ENCODE data around the gene NOP16. TPM values are rescaled to one million over a fixed set of nuclear protein-coding genes. Genes with fewer than 3 reads are reported as not detected.

Gene NOP16
- total RNA-seq, 4 donors from 2014 or later: 21.6 to 43.5 (median 33.9) TPM

DNA sequence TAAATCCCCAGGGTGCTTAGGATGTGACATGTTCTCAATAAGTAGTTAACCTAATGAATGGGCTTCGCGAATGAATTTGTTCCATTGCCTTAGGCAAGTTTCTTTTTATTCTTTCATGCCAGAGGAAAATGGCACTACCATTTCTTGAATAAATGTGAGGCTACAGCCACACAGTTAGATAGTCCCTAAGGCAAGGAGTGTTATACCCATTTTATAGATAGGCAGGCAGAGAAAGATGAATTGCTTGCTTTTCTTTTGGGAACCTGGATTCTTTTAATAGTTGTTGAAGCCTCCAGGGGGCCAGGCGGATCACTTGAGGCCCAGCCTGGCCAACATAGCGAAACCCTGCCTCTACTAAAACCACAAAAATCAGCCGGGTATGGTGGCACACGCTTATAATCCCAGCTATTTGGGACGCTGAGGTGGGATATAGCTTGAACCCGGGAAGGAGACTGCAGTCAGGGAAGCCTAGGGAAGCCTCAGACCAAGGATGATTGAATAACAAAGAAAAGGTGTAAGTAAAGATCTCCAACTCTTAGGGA lies 943 bp downstream of the NOP16 start:
- Histone ChIP-seq H3K27ac (peak overlapping the region; percentile 92 to 98 (median 96)), H3K36me3 (peaks cover 0 to 59% of the 10 kb centered on the region in 2 donors), H3K27me3 (no peaks in the 10 kb centered on the region), H3K9me3 (no peaks in the 10 kb centered on the region), H3K4me3 (peak overlapping the region; percentile 76 to 95 (median 86)), H3K4me1 (peaks cover 35 to 47% of the 10 kb centered on the region in 2 donors)
- intact Hi-C loops (cut with DNase I; ENCODE audit: low total_unique reads) (loop anchor here (10.0 kb wide), 3 partner anchors 257 to 1157 kb away; partner anchors contain the start of genes TSPAN17 and ZNF346), in situ Hi-C loops (cut with MboI; ENCODE audit: low sequenced_read_pairs in 4 of 4) (no loop called here)
- DNase-seq (no peak), ATAC-seq (no peak)
- TF ChIP-seq POLR2A (IDR thresholded peaks at IDR 0.05): no peak
- TF ChIP-seq, protein P1, sequence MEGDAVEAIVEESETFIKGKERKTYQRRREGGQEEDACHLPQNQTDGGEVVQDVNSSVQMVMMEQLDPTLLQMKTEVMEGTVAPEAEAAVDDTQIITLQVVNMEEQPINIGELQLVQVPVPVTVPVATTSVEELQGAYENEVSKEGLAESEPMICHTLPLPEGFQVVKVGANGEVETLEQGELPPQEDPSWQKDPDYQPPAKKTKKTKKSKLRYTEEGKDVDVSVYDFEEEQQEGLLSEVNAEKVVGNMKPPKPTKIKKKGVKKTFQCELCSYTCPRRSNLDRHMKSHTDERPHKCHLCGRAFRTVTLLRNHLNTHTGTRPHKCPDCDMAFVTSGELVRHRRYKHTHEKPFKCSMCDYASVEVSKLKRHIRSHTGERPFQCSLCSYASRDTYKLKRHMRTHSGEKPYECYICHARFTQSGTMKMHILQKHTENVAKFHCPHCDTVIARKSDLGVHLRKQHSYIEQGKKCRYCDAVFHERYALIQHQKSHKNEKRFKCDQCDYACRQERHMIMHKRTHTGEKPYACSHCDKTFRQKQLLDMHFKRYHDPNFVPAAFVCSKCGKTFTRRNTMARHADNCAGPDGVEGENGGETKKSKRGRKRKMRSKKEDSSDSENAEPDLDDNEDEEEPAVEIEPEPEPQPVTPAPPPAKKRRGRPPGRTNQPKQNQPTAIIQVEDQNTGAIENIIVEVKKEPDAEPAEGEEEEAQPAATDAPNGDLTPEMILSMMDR (IDR thresholded peaks at IDR 0.05 in 4 of 5, conservative IDR thresholded peaks at IDR 0.05 in 1 of 5): no peak

DNA sequence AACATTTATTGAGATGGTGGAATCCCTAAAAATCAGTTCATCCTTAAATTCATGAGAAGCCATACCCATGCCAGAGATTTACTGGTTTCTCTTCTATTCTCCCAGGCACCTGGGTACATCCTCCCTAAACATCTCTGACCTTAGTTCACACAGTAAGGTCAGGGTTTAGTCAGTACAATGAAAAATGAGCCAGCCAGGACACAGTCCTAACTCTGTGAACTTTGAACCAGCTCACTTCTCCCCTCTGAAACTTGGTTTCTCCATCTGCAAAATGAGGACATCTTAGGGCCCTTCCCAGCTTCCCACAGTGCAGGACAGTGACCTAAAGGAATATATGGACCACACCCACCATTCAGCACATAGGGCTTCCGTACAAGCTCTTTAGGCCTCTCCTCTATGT lies 1.9 kb downstream of the NOP16 start:
- Histone ChIP-seq H3K27me3 (no peaks in the 10 kb centered on the region), H3K36me3 (peaks cover 0 to 50% of the 10 kb centered on the region in 2 donors), H3K27ac (peak overlapping the region; percentile 92 to 98 (median 96)), H3K4me3 (no peak overlapping the region), H3K4me1 (peaks cover 45 to 56% of the 10 kb centered on the region in 2 donors), H3K9me3 (no peaks in the 10 kb centered on the region)
- ATAC-seq: no peak
- TF ChIP-seq, protein P1 (IDR thresholded peaks at IDR 0.05 in 4 of 5, conservative IDR thresholded peaks at IDR 0.05 in 1 of 5): no peak
- no peak for TF ChIP-seq POLR2A (IDR thresholded peaks at IDR 0.05)
- in situ Hi-C loops (cut with MboI; ENCODE audit: low sequenced_read_pairs in 4 of 4) (no loop called here), intact Hi-C loops (cut with DNase I; ENCODE audit: low total_unique reads) (loop anchor here (10.0 kb wide), 3 partner anchors 258 to 1158 kb away; partner anchors contain the start of genes TSPAN17 and ZNF346)
- no peak for DNase-seq

DNA sequence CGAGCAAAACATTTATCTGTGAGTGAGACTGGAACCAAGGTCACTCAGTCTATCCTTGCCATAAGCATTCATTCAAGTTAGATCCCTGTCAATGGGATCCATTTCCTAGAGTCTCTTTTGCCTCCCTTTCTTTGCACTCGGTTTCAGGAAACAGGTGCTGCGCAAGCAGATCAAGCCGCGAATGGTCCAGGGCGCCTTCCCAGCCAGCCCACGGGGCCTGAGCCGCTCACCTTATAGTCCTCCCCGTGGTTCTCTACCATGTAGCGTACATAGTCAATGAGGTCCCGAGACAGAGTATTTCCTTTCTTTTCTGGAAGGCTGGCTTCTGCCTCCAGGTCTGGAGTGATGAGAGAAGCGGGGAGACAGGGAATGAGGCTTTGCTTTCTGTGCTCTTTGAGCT lies 3.4 kb downstream of the NOP16 start:
- no peaks in the 10 kb centered on the region for H3K9me3 ChIP-seq
- H3K4me1 ChIP-seq: peaks cover 50 to 63% of the 10 kb centered on the region in 2 donors
- H3K27me3 ChIP-seq: no peaks in the 10 kb centered on the region
- DNase-seq (no peak), ATAC-seq (no peak)
- H3K4me3 ChIP-seq: no peak overlapping the region
- TF ChIP-seq, protein P1 (IDR thresholded peaks at IDR 0.05 in 4 of 5, conservative IDR thresholded peaks at IDR 0.05 in 1 of 5): no peak
- no peak for TF ChIP-seq POLR2A (IDR thresholded peaks at IDR 0.05)
- in situ Hi-C loops (cut with MboI; ENCODE audit: low sequenced_read_pairs in 4 of 4) (no loop called here), intact Hi-C loops (cut with DNase I; ENCODE audit: low total_unique reads) (loop anchor here (10.0 kb wide), 3 partner anchors 260 to 1160 kb away; partner anchors contain the start of genes TSPAN17 and ZNF346)
- H3K27ac ChIP-seq: peak overlapping the region; percentile 92 to 98 (median 96)
- peaks cover 0 to 38% of the 10 kb centered on the region in 2 donors for H3K36me3 ChIP-seq

DNA sequence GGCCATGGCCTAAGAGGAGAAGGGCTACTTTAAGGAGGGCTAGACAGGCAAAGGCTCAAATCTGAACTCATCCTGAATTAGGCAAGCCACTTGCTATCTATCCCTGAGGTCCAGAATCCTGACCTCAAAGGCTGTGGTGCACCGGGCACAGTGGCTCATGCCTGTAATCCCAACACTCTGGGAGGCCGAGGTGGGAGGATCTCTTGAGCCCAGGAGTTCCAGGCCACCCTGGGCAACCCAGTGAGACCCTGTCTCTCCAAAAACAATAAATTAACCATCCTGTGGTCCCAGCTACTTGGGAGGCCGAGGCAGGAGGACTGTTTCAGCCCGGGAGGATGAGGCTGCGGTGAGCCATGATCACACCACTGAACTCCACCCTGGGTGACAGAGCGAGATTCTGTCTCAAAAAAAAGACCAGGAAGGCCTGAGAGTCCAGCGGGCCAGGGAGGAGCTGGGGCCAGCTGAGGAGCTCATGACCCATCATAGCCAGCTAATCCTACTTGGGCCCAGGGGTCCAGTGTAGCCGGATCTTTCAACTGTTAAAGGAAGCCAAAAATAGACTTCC lies 4.0 kb downstream of the NOP16 start:
- Histone ChIP-seq H3K27ac (peak overlapping the region; percentile 92 to 98 (median 96)), H3K36me3 (peaks cover 0 to 38% of the 10 kb centered on the region in 2 donors), H3K27me3 (no peaks in the 10 kb centered on the region), H3K4me3 (no peak overlapping the region), H3K4me1 (peaks cover 44 to 58% of the 10 kb centered on the region in 2 donors), H3K9me3 (no peaks in the 10 kb centered on the region)
- ATAC-seq (no peak), DNase-seq (no peak)
- intact Hi-C loops (cut with DNase I; ENCODE audit: low total_unique reads) (loop anchor here (10.0 kb wide), 3 partner anchors 260 to 1160 kb away; partner anchors contain the start of genes TSPAN17 and ZNF346), in situ Hi-C loops (cut with MboI; ENCODE audit: low sequenced_read_pairs in 4 of 4) (no loop called here)
- TF ChIP-seq POLR2A (IDR thresholded peaks at IDR 0.05): no peak
- TF ChIP-seq, protein P1 (IDR thresholded peaks at IDR 0.05 in 4 of 5, conservative IDR thresholded peaks at IDR 0.05 in 1 of 5): no peak

All from gastrocnemius medialis (tissue), 4 donors.